Measurements from ENCODE around the gene GMPR2.

DNA sequence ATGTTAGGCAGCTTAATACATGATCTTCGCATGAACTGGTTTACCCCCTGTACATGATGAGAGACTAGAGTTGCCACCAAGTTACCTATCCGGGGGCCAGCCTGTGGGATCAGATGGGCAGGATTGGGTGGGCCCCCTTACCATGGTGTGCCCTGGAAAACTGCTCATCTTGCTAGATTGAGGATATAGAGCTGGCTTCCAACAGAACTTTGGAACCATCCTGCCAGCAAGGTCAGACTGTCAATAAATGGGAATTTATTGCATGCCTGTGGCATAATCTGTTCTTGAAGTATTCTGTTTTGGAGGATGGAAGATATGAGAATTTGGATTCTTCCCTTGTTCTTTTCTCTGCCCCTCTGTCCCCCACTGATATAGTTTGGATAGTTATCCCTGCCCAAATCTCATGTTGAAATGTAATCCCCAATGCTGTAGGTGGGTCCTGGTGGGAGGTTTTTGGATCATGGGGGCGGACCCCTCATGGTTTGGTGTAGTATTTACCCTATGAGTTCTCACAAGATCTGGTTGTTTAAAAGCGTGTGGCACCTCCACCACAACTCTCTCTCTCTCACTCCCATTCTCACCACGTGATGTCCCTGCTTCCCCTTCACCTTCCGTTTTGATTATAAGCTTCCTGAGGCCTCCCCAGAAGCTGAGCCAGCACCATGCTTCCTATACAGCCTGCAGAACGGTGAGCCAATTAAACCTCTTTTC is 33.8 kb upstream of the GMPR2 start:
- TF ChIP-seq, protein P1, sequence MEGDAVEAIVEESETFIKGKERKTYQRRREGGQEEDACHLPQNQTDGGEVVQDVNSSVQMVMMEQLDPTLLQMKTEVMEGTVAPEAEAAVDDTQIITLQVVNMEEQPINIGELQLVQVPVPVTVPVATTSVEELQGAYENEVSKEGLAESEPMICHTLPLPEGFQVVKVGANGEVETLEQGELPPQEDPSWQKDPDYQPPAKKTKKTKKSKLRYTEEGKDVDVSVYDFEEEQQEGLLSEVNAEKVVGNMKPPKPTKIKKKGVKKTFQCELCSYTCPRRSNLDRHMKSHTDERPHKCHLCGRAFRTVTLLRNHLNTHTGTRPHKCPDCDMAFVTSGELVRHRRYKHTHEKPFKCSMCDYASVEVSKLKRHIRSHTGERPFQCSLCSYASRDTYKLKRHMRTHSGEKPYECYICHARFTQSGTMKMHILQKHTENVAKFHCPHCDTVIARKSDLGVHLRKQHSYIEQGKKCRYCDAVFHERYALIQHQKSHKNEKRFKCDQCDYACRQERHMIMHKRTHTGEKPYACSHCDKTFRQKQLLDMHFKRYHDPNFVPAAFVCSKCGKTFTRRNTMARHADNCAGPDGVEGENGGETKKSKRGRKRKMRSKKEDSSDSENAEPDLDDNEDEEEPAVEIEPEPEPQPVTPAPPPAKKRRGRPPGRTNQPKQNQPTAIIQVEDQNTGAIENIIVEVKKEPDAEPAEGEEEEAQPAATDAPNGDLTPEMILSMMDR (IDR thresholded peaks at IDR 0.05; ENCODE audit: low read depth, low read length): no peak
- no peak for TF ChIP-seq EZH2phosphoT487 (IDR thresholded peaks at IDR 0.05; ENCODE audit: low read depth)

All from OCI-LY3 (cell line).